Adipocyte (in vitro differentiated cells): ENCODE measurements around the gene MED8.
A peak's percentile ranks its signal among the peaks of the same experiment; 100 is the strongest.

Experiments
- DNase-seq: peaks from one replicate; pipeline ENCODE4 v3.0.0-alpha.2; 2015; ENCODE audit warnings: low read depth
- H3K27me3 ChIP-seq: replicated peaks from 2 replicates; pipeline ENCODE4 v1.7.0; 2013; ENCODE audit warnings: mild to moderate bottlenecking, low read length, moderate library complexity; ENCODE audit not compliant: control insufficient read depth, insufficient read depth
- H3K36me3 ChIP-seq: 2 replicates; pipeline ENCODE4 v1.7.0; 2013; ENCODE audit warnings: low read length, mild to moderate bottlenecking, moderate library complexity; ENCODE audit not compliant: control insufficient read depth, insufficient read depth, severe bottlenecking
- H3K4me1 ChIP-seq: 2 replicates; pipeline ENCODE4 v1.7.0; 2013; ENCODE audit warnings: mild to moderate bottlenecking, low read length, moderate library complexity; ENCODE audit not compliant: control insufficient read depth, insufficient read depth
- H3K4me3 ChIP-seq: 2 replicates; pipeline ENCODE4 v1.7.0; 2013; ENCODE audit warnings: mild to moderate bottlenecking, low read length, moderate library complexity
- H3K9ac ChIP-seq: 2 replicates; pipeline ENCODE4 v1.7.0; 2013; ENCODE audit warnings: mild to moderate bottlenecking, low read length, moderate library complexity
- H3K9me3 ChIP-seq: 2 replicates; pipeline ENCODE4 v1.7.0; 2013; ENCODE audit warnings: mild to moderate bottlenecking, low read length, moderate library complexity; ENCODE audit not compliant: control insufficient read depth

MED8 gene

DNA sequence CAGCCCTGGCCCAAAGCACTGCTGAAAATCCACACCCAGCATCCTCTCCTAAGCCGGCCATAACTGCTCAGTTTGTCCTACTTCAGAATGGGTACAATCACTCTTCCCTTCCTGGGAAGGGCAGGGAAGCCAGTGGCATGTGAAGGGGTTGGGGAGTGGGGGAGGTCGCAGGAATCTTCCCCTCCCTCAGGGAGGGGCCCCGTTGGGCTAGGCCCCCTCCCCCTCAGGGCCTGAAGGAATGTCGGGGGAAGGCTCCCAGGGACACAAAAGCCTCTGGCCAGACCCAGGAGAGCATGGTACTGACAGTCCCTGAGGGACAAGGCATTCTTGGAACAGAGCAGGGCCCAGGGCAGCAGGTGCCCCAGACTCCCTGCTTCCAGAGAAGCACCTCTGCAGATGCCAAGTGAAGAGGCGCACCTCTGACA lies 23.0 kb downstream of the MED8 start:
- no peak for DNase-seq
- H3K9me3 ChIP-seq: no peaks in the 10 kb centered on the region
- peak overlapping the region; percentile 95 for H3K4me3 ChIP-seq
- H3K9ac ChIP-seq: peak overlapping the region; percentile 97
- H3K27me3 ChIP-seq: no peaks in the 10 kb centered on the region
- H3K4me1 ChIP-seq: peaks cover 35% of the 10 kb centered on the region
- H3K36me3 ChIP-seq: peaks cover 41% of the 10 kb centered on the region

DNA sequence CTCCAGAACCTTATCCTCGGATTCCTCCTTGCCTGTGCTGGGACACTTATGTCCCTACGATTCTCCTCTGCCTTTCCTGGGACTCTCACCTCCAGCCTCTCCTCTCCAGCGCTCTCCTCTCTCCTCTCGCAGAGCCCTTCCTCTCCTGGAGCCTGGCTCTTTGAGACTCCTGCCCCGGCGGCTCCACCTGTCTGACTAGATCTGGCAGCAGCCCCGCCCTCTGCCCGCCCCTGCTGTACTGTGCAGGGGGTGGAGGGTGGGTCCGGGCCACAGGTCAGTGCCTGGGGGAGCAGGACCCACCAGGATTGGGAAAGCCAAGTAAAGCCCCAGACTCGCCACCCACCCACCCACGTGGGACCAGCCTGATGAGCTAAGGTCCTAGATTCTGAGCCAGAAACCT lies 23.4 kb downstream of the MED8 start:
- Histone ChIP-seq H3K27me3 (no peaks in the 10 kb centered on the region), H3K9ac (peak overlapping the region; percentile 97), H3K4me3 (peak overlapping the region; percentile 95), H3K36me3 (peaks cover 46% of the 10 kb centered on the region), H3K4me1 (peaks cover 35% of the 10 kb centered on the region), H3K9me3 (no peaks in the 10 kb centered on the region)
- no peak for DNase-seq

DNA sequence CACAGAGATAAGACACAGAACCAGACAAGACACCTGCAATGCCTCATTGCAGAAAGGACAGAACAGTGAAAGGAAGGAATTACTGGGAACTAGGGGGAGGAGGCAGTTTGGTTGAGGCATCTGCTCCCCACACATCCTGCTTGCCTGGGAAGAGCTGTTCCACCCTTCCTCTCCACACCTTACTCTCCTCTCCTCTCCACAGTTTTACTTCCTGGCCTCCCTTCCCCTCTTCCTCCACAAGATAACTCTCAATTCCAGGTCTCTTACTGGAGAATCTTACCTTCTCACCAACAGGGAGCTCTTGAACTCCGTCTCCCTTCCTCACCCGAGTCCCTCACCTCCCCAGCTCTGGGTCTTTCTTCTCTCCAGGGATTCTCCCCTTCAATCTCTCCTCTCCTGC lies 23.9 kb downstream of the MED8 start:
- Histone ChIP-seq H3K9ac (peak overlapping the region; percentile 97), H3K27me3 (no peaks in the 10 kb centered on the region), H3K36me3 (peaks cover 49% of the 10 kb centered on the region), H3K4me3 (peak overlapping the region; percentile 95), H3K9me3 (no peaks in the 10 kb centered on the region), H3K4me1 (peaks cover 35% of the 10 kb centered on the region)
- DNase-seq: no peak

DNA sequence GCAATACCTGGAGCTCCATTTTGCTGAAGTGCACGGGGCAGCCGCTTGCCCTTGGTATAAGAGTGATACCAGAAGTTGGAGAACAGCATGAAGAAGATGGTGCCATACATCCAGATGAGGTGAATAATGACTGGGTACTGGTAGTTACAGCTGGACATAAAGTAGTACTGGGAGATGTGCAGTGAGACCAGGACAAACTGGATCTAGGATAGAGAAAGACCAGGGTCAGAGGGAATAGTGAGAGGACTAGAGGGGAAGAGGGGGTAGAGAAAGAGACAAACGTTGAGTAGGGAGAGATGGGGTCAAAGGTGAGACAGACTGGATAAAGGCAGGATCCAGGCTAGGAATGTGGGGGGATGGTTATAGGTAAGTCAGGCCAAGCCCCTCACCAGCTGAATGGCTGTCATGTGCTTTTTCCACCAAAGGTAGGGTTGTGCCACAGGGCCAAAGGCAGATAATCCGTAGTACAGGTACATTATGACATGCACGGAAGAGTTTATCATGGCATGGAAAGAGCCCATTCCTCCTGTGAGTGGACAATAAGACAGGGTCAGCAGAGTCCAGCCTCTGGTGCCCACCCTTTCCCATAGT lies 25.6 kb downstream of the MED8 start:
- Histone ChIP-seq H3K9me3 (no peaks in the 10 kb centered on the region), H3K36me3 (peaks cover 49% of the 10 kb centered on the region), H3K27me3 (no peaks in the 10 kb centered on the region), H3K9ac (peak overlapping the region; percentile 28), H3K4me3 (no peak overlapping the region), H3K4me1 (peaks cover 35% of the 10 kb centered on the region)
- no peak for DNase-seq

DNA sequence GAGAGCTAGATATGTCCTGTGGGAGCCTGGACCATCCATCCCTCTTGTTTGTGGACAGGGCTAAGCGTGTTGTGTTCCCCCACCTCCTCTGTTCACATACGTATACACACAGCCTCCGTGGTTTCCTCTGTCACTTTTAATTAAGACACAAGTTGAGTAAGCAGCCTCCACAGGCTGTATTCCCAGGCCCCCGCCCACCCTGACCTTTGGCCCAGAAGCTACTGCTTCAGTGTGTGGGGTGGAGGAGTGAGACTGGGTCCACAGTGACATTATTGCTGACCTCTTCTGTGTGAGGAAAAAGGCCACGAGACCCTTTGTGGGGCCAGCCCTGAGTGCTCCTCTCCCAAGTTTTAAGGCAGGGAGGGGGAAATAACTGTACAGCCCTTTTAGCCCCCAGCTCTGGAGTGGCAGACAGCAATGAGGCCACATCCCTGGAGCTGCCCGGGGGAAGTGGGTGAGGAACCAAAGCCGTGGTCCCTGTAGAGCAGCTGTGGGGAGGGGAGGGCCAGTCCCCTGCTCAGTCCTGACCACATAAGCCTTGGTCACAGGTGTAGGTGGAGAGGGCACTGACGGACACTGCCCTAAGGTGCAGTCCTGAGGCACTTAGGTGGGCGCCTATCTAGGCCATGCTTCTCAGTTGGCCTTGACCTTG lies 26.2 kb downstream of the MED8 start:
- no peak for DNase-seq
- Histone ChIP-seq H3K27me3 (no peaks in the 10 kb centered on the region), H3K4me3 (no peak overlapping the region), H3K9ac (peak overlapping the region; percentile 28), H3K9me3 (no peaks in the 10 kb centered on the region), H3K36me3 (peaks cover 49% of the 10 kb centered on the region), H3K4me1 (peaks cover 29% of the 10 kb centered on the region)

DNA sequence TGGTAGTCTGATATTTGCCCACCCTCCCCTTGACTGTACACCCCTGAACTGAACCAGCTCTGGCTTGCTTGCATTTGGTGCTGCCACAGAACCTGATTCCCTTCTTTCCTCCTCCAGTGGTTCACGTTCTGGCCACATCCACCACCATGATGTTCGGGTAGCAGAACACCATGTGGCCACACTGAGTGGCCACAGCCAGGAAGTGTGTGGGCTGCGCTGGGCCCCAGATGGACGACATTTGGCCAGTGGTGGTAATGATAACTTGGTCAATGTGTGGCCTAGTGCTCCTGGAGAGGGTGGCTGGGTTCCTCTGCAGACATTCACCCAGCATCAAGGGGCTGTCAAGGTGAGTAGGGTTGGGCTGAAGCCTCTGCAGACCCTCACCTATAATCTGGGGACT lies 29.0 kb downstream of the MED8 start:
- Histone ChIP-seq H3K4me1 (peaks cover 22% of the 10 kb centered on the region), H3K9ac (no peak overlapping the region), H3K4me3 (no peak overlapping the region), H3K27me3 (no peaks in the 10 kb centered on the region), H3K9me3 (no peaks in the 10 kb centered on the region), H3K36me3 (peaks cover 48% of the 10 kb centered on the region)
- no peak for DNase-seq

DNA sequence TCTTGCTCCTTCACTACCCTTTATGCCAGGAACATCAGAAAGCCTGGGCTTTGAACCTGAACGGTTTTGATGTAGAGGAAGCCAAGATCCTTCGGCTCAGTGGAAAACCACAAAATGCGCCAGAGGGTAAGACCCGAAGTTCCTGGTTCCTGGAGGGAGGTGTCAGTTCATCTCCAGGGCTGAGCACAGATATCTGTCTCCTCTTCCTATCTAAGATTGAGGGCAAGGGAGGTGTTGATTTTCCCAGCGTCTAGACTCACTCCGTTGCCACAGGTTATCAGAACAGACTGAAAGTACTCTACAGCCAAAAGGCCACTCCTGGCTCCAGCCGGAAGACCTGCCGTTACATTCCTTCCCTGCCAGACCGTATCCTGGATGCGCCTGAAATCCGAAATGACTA lies 29.9 kb downstream of the MED8 start:
- Histone ChIP-seq H3K9me3 (no peaks in the 10 kb centered on the region), H3K4me1 (peaks cover 22% of the 10 kb centered on the region), H3K27me3 (no peaks in the 10 kb centered on the region), H3K4me3 (peak overlapping the region; percentile 81), H3K9ac (peak overlapping the region; percentile 39), H3K36me3 (peaks cover 39% of the 10 kb centered on the region)
- no peak for DNase-seq

DNA sequence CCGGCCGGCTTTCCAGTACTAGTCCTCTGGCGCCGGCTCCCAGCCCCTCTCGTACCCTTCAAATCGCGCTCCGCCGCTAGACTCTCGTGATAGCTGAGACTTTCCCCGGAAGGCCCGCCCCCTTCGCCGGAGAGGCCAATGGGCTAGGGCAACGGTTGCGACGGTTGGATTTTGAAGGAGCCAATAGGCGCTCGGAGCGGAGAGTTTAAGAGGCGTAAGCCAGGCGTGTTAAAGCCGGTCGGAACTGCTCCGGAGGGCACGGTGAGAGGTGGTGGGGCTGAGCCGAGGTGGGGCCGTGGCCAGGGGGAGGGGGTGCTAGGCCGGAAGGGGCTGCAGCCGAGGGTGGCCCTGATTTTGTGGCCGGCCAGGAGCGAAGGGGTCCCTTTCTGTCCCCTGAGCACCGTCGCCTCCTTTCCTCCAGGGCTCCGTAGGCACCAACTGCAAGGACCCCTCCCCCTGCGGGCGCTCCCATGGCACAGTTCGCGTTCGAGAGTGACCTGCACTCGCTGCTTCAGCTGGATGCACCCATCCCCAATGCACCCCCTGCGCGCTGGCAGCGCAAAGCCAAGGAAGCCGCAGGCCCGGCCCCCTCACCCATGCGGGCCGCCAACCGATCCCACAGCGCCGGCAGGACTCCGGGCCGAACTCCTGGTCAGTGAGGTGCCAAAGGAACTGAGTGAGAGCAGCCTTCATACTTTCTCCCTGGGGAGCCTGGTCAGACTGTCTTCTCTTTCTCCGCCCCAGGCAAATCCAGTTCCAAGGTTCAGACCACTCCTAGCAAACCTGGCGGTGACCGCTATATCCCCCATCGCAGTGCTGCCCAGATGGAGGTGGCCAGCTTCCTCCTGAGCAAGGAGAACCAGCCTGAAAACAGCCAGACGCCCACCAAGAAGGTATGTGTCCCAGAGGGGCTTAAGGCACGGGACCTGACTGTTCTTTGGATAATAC lies 30.6 kb downstream of the MED8 start, which contains the start of gene CDC20:
Gene CDC20, plus strand, starts transcription at position 236 of the 948 bp plus-strand sequence. Its CDS starts 235 bp downstream, at position 471.
- Histone ChIP-seq H3K4me1 (peaks cover 19% of the 10 kb centered on the region), H3K4me3 (peak within 1 kb of the TSS; percentile 91), H3K36me3 (peaks cover 32% of the 10 kb centered on the region), H3K9me3 (no peaks in the 10 kb centered on the region), H3K9ac (peak within 1 kb of the TSS; percentile 98), H3K27me3 (no peaks in the 10 kb centered on the region)
- DNase-seq: peak; percentile 100

DNA sequence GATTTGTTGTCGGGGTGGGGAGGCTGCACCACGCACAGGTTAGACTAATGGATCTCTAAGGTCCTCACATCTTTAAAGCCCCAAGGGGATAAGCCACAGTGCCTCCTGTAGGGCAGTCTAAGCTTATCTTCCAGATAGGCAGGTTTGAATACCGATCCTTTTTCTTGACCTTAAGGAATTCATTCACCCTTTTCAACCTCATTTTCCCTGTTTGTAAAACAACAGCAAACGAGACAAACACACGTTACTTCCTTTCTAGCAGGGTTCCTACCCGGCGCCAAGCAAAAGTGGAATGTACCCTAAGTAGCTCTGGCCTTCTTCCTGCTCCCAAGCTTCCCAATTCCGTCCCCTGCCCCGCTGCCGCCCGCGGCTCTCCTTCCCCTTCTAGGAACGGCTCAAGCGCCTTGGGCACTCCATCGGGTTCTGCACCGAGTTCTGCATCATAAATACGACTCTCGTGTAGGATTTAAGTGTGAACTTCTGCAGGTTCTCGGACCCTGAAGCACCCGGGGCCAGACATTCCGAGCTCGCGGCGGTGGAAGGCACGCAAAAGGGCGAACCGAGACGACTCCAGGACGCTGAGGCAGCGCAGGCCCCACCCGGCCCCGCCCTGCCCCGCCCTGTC lies 31.4 kb downstream of the MED8 start:
- Histone ChIP-seq H3K9ac (peak overlapping the region; percentile 98), H3K27me3 (no peaks in the 10 kb centered on the region), H3K4me3 (peak overlapping the region; percentile 91), H3K36me3 (peaks cover 24% of the 10 kb centered on the region), H3K9me3 (no peaks in the 10 kb centered on the region), H3K4me1 (peaks cover 12% of the 10 kb centered on the region)
- no peak for DNase-seq

DNA sequence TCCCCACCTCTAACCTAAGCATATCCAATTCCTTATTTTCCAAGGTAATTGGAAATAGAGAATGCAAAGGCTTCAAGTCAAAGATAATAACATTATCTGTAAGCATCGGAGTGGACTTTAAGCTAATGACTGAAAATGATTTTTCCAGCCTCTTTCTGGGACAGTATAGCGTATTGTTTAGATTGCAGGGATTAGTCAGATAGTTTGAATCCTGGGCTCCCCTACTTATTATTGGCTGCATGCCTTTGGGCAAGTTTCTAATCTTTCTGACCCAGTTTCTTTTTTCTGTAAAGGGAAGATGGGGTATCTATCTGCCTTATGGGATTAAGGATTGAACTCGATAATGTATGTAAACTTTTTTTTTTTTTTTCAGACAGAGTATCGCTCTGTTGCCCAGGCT lies 32.3 kb downstream of the MED8 start:
- DNase-seq: no peak
- peaks cover 7% of the 10 kb centered on the region for H3K4me1 ChIP-seq
- H3K36me3 ChIP-seq: peaks cover 14% of the 10 kb centered on the region
- H3K9ac ChIP-seq: no peak overlapping the region
- H3K9me3 ChIP-seq: no peaks in the 10 kb centered on the region
- no peak overlapping the region for H3K4me3 ChIP-seq
- no peaks in the 10 kb centered on the region for H3K27me3 ChIP-seq

DNA sequence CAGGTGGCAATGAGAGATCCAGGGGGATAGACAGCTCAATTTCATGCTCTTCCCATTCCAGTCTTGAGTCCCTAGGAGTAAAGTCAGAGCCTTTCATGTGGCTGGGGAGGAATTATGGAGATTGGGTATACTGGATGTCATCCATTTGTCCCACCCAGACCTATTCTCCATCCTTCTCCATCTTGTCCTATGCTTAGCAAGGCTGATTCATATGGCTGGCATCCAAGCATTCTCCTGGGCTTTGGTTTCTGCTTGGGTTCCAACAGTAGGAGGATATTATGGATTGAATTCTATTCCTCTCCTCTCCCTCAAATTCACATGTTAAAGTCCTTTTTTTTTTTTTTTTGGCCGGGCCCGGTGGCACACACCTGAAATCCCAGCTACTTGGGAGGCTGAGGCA lies 34.7 kb downstream of the MED8 start:
- H3K4me3 ChIP-seq: no peak overlapping the region
- no peaks in the 10 kb centered on the region for H3K27me3 ChIP-seq

More for the DNA sequence above, 34.7 kb downstream of the MED8 start:
- no peak overlapping the region for H3K9ac ChIP-seq
- H3K36me3 ChIP-seq: no peaks in the 10 kb centered on the region
- H3K9me3 ChIP-seq: no peaks in the 10 kb centered on the region
- peaks cover 8% of the 10 kb centered on the region for H3K4me1 ChIP-seq
- DNase-seq: no peak
